Upper lobe of right lung (tissue), 1 donor: ENCODE measurements around the gene ARID1B. TPM values are rescaled to one million over a fixed set of nuclear protein-coding genes. Genes with fewer than 3 reads are reported as not detected.

Experiments
- ATAC-seq: fragments of 200-7000 bp; cut with Tn5 transposase; one replicate; pipeline ENCODE4 v1.9.1; 2020; ENCODE audit warnings: mild to moderate bottlenecking, moderate library complexity
- DNase-seq: peaks from one replicate; pipeline ENCODE4 v3.0.0-alpha.2; 2020
- H3K27ac ChIP-seq: fragments of 200-600 bp; one replicate; pipeline ENCODE4 v1.8.0; 2022
- H3K27me3 ChIP-seq: fragments of 200-600 bp; one replicate; pipeline ENCODE4 v1.8.0; 2022; ENCODE audit warnings: mild to moderate bottlenecking
- H3K36me3 ChIP-seq: fragments of 200-600 bp; one replicate; pipeline ENCODE4 v1.8.0; 2022
- H3K4me1 ChIP-seq: fragments of 200-600 bp; one replicate; pipeline ENCODE4 v1.8.0; 2022
- H3K4me3 ChIP-seq: fragments of 200-600 bp; one replicate; pipeline ENCODE4 v1.8.0; 2022; ENCODE audit warnings: mild to moderate bottlenecking
- H3K9me3 ChIP-seq: fragments of 200-600 bp; one replicate; pipeline ENCODE4 v1.8.0; 2022
- intact Hi-C: fragments of 100-400 bp; cut with DNase I; formaldehyde crosslinking; loops from one replicate; pipeline ENCODE4 v1.11.0; 2022
- total RNA-seq: library from RNA; stranded (reverse); fragmentation: NEBNext Ultra II Directional; extraction: Animal tissue kit (Norgen Biotek cat#: 25700); gene quantifications from one replicate; pipeline ENCODE4 v1.2.1, GENCODE V29; 2021
- TF ChIP-seq, protein P1 (sequence below): fragments of 200-600 bp; IDR thresholded peaks from one replicate; pipeline ENCODE4 v1.8.0; 2022; ENCODE audit warnings: antibody characterized with exemption
- donor health status: DM: no; HTN: yes; CAD: no; lungs with severe emphysema.

ARID1B gene
- total RNA-seq, 1 donor from 2014 or later: 80.4 TPM

DNA sequence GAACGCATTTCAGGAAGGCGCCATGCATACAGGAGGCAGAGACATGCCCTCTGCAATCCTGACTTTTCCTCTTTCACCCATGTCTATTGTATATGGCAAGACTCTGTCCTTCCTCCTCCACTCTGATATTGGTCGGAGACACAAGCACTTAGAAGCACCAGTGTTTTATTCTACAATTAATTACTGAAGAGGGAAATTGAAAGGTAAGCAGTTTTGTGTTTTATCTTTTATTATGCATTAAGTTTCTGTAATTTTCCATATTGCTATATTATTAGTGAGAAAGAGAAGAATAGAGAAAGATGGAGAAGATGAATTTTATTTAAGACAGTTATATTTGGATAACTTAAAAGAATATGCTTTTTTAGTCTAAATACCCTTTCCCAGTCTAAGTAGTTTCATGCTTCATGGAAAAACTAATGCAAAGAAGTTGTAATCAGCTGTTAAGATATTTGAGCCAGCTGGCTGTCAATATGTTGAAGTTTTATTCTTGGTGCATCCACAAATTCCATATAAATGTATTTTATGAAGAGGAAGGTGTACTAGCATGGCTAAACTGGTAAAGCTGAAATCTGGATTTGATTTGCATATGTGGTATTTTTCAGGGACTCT is 13.6 kb downstream of the ARID1B start:
- Histone ChIP-seq H3K4me3 (no peak overlapping the region), H3K9me3 (no peaks in the 10 kb centered on the region), H3K27ac (no peak overlapping the region), H3K4me1 (peaks cover 41% of the 10 kb centered on the region), H3K27me3 (no peaks in the 10 kb centered on the region), H3K36me3 (no peaks in the 10 kb centered on the region)
- intact Hi-C loops: no loop called here
- TF ChIP-seq, protein P1, sequence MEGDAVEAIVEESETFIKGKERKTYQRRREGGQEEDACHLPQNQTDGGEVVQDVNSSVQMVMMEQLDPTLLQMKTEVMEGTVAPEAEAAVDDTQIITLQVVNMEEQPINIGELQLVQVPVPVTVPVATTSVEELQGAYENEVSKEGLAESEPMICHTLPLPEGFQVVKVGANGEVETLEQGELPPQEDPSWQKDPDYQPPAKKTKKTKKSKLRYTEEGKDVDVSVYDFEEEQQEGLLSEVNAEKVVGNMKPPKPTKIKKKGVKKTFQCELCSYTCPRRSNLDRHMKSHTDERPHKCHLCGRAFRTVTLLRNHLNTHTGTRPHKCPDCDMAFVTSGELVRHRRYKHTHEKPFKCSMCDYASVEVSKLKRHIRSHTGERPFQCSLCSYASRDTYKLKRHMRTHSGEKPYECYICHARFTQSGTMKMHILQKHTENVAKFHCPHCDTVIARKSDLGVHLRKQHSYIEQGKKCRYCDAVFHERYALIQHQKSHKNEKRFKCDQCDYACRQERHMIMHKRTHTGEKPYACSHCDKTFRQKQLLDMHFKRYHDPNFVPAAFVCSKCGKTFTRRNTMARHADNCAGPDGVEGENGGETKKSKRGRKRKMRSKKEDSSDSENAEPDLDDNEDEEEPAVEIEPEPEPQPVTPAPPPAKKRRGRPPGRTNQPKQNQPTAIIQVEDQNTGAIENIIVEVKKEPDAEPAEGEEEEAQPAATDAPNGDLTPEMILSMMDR: no peak
- DNase-seq (no peak), ATAC-seq (no peak)

DNA sequence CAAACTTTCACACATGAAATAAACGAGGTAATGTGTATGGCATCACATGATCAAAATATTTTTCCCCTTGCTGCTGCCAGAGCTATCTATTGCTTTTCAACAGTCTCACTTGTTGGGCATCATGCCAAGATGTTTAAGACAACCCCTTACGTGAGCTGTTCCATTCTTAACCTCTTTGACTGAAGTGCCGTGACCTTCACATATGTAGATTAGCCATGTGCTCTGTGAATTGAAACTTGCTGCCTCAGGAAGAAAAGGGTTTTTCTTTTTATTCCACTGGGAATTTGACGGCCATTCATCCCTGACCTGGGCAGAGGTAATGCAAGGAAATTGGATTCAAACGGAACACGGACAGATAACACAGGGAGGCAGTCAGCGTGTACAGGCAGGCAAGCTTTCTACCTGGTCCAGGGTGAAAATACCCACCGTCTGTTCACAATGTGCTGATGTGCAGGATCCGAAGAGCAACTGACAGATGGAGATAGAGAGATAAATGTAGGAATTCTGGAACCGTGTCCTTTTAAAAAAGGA is 14.2 kb downstream of the ARID1B start:
- Histone ChIP-seq H3K27ac (no peak overlapping the region), H3K4me3 (no peak overlapping the region), H3K9me3 (no peaks in the 10 kb centered on the region), H3K36me3 (no peaks in the 10 kb centered on the region), H3K27me3 (no peaks in the 10 kb centered on the region), H3K4me1 (peaks cover 47% of the 10 kb centered on the region)
- TF ChIP-seq, protein P1: no peak
- ATAC-seq (peak; percentile 33), DNase-seq (no peak)
- intact Hi-C loops: no loop called here

DNA sequence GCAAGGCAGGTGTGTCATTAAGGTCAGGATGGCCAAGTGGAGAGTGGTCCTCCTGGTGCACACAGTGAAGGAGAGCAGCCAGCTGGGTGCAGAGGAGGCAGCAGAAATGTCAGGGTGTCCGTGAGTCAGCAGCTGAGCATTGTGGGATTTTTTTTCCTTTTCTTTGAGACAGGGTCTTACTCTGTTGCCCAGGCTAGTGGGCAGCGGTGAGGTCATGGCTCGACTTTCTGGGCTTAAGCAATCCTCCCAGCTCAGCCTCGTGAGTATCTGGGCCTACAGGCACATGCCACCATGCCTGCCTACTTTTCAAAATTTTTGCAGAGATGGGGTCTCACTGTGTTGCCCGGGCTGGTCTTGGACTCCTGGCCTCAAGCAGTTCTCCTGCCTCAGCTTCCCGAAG is 16.0 kb downstream of the ARID1B start:
- H3K36me3 ChIP-seq: no peaks in the 10 kb centered on the region
- intact Hi-C loops: no loop called here
- H3K27me3 ChIP-seq: no peaks in the 10 kb centered on the region
- H3K27ac ChIP-seq: no peak overlapping the region
- DNase-seq (no peak), ATAC-seq (no peak)
- TF ChIP-seq, protein P1: no peak
- no peaks in the 10 kb centered on the region for H3K9me3 ChIP-seq
- H3K4me3 ChIP-seq: no peak overlapping the region
- peaks cover 49% of the 10 kb centered on the region for H3K4me1 ChIP-seq

DNA sequence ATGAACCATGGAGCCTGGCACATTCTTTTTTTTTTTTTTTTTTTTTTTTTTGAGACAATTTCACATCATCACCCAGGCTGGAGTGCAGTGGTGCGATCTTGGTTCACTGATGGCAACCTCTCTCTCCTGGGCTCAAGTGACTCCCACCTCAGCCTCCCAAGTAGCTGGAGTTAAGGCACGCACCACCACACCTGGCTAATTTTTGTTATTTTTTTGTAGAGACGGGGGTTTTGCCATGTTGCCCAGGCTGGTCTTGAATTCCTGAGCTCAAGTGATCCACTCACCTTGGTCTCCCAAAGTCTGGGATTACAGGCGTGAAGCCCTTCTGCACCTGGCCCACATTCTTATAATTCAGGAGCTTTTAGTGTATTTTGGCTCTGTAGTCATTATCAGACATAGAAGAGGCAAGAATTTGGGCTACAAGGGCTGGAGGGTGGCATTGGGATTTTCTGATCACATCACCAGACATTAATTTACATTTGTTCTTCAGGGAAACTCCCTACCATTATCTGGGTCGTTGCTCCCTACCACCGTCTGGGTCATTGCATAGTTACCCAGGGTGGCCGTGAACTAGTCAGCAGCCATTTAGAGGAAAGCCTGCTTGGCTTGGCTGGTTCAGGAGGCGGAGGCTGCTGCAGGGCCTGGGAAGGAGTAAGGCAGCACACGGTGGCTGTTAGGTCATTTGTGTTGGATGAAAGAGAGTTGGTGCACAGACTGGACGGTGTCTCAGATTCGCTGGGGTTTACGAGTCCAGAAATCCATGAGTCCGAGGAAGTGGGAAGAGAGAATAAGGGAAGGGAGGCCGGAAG is 17.6 kb downstream of the ARID1B start:
- Histone ChIP-seq H3K9me3 (no peaks in the 10 kb centered on the region), H3K27me3 (no peaks in the 10 kb centered on the region), H3K36me3 (no peaks in the 10 kb centered on the region), H3K4me1 (peaks cover 46% of the 10 kb centered on the region), H3K27ac (no peak overlapping the region), H3K4me3 (no peak overlapping the region)
- DNase-seq (no peak), ATAC-seq (no peak)
- TF ChIP-seq, protein P1: no peak
- intact Hi-C loops: no loop called here

DNA sequence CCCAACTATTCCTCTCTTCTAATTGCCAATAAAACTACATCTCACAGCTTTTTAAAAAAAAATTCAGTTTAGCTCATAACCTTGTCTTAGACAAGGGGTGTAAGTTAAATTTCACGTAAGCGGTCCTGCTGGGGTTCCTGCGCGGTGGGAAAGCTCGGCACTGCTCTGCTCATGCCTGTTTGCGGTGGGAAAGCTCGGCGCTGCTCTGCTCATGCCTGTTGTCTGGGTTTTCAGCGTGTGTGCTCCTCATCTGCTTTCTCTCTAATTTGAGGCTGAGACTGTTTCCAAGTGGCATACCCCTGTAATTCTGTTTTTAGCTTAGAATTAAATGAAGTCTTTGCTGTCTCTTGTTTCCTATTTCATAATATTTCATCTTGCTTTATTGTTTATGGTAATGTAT is 18.6 kb downstream of the ARID1B start:
- intact Hi-C loops: no loop called here
- TF ChIP-seq, protein P1: no peak
- ATAC-seq (no peak), DNase-seq (no peak)
- Histone ChIP-seq H3K27ac (no peak overlapping the region), H3K4me3 (no peak overlapping the region), H3K4me1 (peaks cover 41% of the 10 kb centered on the region), H3K9me3 (no peaks in the 10 kb centered on the region), H3K27me3 (no peaks in the 10 kb centered on the region), H3K36me3 (no peaks in the 10 kb centered on the region)
